NCI-H187 treated with DMSO at 0.1 percent for 48 hours (cell line): ENCODE measurements around the gene SEC61B.
"Not testable (repeated sequence)": the region's sequence is repeated elsewhere in the genome, so short reads cannot be mapped to it uniquely, and the experiment has no call there.

Source experiments
- DNase-seq: peaks from one replicate; lab custom pipeline; 2025; lab: John Stamatoyannopoulos, UW

SEC61B gene

DNA sequence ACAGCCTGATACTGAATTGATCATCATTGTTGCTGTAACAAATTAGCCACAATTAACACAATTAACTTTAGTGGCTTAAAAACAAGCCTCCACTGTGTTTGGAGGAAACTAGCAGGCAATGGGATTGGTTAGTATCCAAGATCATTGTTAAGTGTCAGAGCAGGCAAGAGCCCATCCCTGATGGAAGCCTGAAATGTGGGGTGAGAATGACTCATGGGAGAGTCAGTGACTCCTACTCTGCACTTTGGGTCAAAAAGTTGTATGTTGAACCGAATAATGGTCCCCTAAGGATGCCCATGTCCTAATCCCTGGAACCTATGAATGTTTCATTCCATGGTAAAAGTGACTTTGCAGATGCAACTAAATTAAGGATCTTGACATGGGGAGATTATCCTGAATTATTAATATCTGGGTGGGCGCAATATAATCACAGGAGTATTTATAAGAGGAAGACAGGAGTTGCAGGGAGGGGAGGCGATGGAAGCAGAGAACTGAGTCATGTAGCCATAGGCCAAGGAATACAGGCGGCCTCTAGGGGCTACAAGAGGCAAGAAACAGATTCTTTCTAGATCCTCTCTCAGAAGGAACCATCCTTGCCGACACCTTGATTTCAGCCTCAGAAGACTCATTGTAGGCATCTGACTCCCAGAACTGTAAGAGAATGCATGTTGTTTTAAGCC lies 29.2 kb upstream of the SEC61B start:
- DNase-seq = no peak

DNA sequence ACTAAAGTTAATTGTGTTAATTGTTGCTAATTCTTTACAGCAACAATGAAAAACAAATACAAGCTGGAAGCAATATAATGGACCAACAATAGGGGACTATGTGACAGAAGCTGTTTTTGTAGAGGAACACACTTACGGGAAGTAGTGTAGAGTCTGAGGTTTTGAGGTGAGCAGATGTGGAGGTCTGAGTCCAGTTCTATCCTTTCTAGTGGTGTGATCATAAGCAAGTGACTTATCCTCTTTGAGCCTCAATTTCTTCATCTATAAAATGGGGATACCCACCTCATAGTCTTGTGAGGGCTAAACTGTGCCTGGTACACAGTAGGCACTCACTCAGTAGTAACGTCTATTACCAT lies 28.6 kb upstream of the SEC61B start:
- DNase-seq = no peak

DNA sequence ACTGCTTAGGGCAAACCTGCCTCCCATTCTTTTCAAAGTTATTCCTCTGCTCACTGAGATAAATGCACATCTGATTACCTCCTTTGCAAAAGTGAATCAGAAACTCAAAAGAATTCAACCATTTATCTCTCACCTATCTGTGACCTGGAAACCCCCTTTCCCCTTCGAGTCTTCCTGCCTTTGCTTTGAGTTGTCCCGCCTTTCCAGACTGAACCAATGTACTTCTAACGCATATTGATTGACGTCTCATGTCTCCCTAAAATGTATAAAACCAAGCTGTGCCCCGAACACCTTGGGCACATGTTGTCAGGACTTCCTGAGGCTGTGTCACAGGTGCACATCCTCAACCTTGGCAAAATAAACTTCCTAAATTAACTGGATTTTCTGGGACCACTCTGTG lies 25.6 kb upstream of the SEC61B start:
- DNase-seq = not testable (repeated sequence)

DNA sequence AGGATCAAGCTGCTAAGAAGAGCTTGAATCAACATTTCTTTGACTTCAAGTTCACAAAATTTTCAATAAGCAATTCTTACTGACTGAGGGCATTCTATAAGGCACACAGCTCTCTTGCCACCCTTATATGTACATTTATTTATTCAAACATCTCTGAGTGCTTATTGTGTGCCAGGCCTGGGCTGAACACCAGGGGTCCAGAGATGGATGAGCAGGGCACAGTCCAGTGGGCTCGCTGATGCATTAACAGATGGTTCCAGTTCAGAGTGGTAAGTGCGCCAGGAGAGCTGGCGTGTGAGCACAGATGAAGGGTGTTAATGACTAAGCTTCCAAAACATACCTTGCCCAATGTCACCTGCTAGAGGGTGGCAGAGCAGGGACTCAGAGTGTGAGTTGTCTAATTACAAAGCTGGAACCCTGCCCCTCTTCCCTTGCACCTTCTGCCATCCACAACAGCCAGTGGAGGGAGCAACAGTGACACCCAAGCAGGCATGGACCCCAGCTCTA lies 24.9 kb upstream of the SEC61B start:
- no peak for DNase-seq

DNA sequence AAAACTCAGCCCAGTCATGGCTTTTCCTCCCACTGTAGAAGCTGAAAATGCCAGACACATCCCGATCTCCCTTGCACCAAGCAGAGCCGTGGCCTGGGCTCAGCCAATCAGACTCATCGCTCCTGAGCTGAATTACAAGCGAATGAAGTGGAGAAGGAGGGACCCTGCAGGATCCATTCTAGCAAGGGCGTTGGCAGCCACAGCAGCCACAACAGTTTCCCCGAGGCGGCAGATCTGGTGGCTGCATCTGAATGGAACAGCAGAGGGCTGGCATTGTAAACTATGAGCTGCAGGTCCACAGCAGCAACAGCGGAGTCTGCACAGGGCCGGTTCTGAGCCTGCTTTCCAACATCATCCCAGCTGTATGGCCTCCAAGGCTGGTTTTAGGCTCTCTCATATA lies 24.1 kb upstream of the SEC61B start:
- no peak for DNase-seq

DNA sequence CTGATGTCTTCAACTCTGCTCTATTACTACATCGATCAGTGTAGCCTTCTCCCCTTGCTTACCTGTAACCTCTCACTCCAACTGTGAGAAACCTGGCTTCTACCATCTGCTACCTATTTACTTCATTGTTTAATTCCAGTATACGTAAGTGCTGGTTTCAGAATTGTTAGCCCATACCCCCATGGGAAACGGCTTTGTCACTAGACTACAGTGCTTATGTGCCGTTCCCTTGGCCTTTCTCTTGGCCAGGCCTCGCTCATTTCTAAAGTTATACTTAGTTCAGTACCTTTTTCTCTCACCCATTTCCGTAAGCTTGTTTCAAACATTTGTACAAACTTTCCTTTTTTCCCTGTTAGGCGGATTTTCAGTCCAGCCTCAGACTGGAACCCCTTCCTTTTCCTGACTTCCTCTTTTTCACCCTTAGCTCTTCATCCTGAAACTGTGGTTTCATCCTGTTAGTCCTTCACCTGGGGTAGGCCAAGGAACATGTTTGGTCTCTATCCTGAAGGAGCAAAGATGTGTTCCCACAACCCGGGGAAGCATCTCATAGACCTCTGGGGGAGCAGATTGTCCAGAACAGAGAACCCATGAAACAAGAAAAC lies 22.0 kb upstream of the SEC61B start:
- DNase-seq = no peak

DNA sequence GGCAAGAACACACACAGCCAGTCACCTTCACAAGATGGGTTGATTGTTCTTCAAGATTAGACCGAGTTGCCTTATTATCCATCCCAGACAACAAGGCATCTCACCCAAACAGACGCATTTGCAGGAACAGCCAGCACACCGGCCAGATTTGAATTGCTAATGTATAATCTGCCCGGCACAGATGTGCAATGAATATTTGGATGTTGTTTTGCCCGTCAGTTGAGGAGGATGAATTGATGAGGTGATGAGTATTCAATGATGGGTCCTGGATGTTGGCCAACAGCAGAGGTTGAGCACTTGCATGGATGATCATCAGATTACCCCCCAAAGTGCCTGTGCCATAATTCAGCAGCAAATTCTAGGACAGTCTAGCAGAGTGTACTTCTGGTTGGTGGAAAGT lies 20.5 kb upstream of the SEC61B start:
- DNase-seq = no peak

DNA sequence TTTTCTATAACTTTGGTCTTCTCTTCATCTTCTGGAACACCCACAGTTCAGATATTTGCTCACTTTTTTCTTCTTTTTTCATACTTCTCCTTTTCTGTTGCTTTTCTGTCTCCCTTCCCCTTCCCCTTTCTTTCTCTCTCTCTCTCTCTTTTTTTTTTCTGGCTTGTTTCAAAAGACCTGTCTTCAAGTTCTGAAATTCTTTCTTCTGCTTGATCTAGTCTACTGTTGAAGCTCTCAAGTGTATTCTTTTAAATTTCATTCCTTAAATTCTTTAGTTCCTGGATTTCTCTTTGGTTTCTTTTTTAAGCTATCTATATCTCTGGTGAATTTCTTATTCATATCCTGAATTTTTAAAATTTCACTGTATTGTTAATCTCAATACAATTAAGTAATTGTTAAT lies 11.5 kb upstream of the SEC61B start:
- no peak for DNase-seq

DNA sequence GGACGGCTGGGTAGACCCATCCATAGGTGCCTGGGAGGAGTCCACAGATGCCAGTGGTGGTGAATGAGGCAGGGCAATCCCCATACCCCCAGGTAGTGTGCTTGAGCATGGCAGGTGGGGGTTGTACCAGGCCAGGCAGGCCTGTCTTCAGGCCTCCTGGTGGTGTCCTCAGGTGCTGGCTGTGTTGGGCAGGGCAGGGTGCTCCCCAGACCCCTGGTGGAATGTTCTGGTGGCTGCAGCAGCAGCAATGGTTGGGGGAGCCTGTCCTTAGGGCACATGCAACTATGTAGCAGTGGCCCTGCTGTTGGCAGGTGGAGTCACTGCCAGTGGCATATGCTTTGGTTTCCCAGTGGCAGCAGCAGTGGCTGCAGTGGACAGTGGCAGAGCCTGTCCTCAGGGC lies 10.3 kb upstream of the SEC61B start:
- no peak for DNase-seq

DNA sequence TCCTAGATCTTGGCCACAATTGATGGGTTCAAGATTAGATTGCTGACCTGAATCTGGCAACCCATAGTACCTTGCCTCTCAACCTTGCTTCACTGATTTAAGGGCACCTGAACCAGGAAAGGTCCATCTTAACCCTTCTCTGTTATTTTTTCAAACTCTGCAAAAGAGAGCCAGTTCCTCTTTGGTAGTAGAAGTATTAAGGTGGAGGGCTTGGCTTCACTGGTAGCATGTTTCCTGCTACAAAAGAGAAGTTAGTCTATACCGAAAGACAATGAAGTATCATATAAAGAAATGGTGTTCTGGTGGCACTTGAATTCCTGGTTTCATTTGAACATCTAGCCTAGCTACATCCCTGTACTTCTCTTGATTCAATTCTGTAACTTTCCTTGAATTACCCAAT lies 8.9 kb upstream of the SEC61B start:
- no peak for DNase-seq

DNA sequence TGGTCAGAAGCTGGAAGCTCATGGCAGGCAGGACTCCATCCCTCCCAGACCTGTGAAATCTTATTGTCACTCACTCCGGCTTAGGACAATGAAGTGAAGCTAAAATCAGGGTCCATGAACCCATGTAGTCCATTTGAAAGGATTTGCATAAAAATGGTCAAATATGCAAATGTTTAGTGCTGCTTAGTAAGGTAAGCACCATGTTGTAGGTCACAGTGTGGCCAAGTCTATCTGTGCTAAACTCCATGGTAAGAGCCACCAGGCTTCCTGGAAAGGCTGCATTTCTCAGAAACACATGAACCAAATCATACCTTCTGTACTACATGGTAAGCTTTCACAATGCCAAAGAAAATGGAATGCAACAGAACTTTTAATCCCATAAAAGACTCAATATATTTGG lies 6.0 kb upstream of the SEC61B start:
- no peak for DNase-seq

DNA sequence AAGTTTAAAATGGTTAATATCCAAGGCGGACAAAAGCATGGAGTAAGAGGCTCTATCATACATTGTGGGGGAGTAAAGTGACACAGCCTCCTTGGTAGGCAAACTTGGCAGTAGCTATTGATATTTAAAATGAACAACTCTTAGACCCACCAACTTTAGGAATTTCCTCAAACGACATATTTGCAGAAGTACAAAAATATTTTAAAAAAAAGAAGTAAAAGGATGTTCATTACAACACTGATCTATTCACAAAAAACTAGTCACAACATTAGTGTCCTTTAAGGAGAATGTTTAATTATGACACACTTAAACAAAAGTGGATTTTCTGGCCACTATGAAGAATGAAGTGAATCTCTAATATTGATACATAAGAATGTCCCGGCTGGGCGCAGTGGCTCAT lies 2.1 kb upstream of the SEC61B start:
- no peak for DNase-seq

DNA sequence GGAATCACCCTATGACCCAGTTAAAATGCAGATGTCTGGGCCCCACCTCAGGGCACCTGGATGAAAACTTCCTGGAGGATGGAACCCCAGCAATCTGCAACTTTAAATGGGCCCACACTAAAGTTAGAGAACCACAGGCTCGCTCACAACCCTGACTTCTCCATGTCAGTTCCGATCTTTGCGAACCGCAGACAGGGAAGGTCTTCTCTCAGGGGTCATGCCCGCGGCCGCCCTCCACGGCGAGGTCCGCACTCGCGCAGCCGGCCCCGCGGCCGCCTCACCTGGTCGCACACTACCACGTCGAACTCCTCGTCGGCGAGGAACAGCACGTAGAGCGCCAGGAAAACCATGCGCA lies 839 bp upstream of the SEC61B start:
- no peak for DNase-seq

DNA sequence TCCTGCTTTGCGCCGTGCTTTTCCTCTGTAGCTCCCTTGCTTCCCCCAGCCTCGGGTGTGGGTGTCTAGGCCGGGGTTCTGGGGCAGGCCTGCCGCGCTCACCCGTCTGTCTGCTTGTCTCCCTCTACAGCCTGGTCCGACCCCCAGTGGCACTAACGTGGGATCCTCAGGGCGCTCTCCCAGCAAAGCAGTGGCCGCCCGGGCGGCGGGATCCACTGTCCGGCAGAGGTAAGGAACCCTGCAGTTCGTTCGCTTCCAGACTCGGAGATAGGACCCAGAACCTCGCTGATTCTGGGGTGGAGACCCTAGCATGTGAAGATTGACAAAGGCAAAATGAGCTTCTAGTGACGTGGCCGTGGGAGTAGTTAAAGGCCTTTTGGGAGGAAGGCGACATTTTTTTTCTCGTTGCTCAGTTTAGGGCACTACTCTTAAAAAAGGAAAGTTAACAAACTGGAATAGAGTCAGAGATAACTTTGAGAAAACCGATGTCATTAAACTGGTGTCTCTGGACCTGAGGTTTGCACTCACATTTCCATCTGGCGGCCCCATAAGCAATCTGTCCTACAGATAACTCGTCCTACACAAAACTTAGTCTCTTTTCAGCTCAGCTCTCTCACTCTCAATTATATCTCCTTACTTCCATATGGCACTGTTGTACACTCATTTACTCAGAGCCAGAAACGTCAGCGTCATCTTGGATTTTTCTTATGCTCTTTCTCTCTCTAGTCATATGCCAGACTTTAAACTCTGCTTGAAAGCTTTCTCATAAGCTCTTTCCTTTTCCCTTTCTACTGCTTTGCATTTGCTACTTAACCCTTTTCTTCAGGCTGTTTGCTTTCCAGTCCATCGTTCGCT lies 561 bp downstream of the SEC61B start:
- DNase-seq = no peak

DNA sequence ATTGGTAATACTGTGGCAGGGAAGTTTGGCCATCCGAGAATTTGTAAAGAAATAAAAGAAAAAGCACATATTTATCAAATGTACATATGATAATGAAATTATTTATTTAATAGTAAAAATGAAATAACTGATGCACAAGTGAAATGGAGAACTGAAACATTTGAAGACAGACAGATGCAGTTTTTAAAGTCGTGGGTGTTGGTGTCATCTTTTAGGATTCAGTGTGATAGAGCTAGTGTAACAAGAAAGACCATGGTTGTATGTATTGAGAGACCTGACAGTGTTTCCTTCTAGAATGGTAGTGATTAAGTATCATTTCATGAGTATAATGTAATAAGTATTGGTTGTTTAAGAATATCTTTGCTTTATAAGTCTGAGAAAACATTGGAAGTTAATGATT lies 2.4 kb downstream of the SEC61B start:
- DNase-seq = no peak

DNA sequence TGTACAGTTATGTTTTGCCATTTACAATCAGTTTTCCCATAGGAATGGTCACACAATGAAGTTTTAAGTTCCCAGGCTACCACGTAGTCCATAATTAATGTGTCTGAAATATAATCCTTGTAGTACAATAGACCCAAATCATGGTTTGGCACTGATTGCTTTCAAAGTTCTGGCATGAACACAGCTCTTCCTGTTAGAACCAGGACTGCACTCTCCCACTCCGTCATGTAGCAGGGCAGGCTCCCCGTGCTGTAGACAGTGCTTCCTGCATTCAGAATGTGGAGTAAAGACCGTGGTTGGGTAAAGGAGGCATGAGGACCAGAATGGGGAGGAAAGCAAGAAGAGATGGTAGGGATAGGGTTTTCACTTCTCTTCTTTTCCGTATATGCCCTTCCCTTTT lies 4.0 kb downstream of the SEC61B start:
- no peak for DNase-seq

DNA sequence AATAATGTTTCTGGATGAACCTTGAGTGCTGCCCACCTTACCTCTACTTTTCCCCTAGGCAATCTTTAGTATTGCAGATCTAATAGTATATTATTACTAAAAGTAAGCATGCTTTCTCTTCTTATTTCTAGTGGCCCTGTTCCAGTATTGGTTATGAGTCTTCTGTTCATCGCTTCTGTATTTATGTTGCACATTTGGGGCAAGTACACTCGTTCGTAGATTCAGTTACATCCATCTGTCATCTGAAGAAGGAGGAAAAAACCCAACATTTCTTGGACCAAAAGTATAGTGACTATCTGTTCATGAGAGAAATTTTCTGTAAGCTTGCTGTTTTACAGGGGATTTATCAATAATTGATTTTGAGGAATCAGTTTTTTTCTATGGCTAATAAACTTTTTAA lies 8.1 kb downstream of the SEC61B start:
- DNase-seq = no peak

DNA sequence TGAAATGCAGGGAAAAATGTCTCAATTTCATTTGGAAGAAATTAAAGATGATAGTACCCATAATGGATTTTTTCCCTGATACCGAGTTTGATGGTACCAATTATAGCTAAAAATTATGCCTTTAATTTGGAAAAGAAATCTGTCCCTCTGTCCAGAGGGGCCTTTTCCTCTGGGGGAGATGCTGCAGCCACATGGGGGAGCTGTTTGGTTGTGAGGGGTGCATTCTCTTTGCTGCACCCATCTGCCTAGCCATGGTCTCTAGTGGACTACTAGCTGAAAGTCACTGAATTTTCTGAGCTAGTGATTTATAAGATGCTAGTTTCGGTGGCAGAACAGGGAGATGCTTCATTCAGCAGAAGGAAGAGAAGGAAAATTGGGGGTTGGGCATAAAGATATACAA lies 9.6 kb downstream of the SEC61B start:
- DNase-seq = no peak

DNA sequence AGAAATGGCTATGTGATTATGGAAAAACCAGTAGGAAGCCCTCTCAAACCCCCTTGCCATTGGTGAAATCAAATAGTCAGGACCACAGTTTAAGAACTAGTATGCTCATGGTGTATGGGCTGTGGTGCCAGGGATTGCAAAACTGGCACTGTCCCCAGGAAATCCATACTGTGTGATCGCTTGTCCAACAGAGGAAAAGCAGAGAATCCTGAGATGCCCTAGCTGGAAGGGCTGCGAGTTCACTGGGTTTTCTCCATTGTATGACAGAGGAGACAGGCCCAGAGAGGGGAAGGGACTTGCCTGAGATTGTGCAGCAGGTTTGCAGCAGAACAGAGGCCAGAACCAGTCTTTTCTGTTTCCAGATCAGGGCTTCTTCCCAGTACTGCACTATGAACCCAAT lies 12.5 kb downstream of the SEC61B start:
- no peak for DNase-seq

DNA sequence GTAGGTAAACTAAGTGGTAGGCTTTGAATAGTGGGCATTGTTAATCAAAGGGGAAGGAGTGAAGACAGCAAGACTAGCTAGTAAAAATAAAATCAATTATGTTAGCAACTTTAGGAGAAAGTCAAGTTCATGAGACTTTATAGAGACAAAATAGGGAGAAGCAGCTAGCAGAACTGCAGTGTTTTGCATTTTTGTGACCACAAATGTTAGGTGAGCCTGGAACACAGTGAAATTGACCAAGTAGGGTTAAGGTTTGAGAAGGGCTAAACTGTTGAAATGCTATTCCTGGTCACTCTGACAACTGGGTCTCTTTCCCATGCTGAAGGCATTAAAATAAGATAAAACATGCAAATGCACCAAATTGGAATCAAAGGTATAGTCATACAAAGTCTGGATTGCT lies 13.0 kb downstream of the SEC61B start:
- DNase-seq = no peak

DNA sequence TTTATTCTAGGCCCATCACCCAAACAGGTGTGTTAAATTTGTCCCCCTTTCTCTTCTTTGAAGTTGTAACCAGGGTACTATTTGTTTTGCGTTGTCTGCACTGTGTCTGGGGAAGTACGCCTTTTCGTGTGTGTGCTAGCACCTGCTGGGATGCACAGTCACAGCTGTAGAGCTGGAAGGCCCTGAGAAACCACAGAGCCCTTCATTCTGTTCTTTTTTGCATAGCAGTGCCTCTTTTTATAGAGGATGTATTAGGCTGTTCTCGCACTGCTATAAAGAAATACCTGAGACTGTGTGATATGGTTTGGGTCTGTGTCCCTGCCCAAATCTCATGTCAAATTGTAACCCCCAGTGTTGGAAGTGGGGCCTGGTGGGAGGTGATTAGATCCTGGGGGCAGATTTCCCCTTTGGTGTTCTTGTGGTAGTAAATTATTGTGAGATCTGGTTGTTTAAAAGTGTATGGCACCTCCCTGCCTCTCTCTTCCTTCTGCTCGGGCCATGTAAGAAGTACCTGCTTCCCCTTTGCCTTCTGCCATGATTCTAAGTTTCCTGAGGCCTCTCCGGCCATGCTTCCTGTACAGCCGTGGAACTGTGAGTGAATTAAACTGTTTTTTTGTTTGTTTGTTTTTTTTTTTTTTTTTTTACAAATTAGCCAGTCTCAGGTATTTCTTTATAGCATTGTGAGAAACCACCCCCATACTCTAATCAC lies 14.0 kb downstream of the SEC61B start:
- DNase-seq = no peak

DNA sequence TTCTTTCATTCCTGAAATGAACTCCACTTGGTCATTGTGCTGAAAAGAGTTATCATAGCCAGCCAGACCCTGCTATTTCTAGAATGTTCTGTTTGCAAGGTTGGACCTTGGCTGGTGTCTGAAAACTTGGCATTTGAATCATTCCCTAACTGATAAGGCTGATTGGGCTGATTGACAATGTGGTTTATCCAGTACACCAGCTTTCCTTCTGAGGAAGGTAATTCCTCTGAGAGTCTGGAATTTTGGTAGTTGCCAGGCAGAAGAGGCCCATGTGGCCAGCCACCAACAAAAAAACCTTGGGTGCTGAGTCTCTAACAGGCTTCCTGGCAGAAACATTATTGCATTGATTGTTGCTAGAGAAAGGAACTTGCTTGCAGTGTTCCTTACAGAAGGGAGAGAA lies 15.3 kb downstream of the SEC61B start:
- DNase-seq = no peak

DNA sequence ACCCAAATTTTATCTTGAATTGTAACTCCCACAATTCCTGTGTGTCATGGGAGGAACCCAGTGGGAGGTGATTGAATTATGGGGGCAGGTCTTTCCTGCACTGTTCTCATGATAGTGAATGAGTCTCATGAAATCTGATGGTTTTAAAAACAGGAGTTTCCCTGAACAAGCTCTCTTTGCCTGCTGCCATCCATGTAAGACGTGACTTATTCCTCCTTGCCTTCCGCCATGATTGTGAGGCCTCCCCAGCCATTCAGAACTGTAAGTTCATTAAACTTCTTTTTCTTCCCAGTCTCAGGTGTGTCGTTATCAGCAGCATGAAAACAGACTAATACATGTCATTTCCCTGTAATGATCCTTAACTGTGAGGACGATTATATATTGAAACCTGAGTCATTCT lies 15.8 kb downstream of the SEC61B start:
- not testable (repeated sequence) for DNase-seq
